Ishikawa (cell line): Measurements from ENCODE around the gene PLP2.

Source experiments
- CEBPB ChIP-seq: IDR thresholded peaks from 2 replicates; pipeline ENCODE4 v1.6.1; 2012
- CREB1 ChIP-seq: IDR thresholded peaks from 2 replicates; pipeline ENCODE4 v1.6.1; 2012; ENCODE audit warnings: low read depth
- EGR1 ChIP-seq: IDR thresholded peaks from 2 replicates; pipeline ENCODE4 v1.6.1; 2012
- EP300 ChIP-seq: IDR thresholded peaks from 2 replicates; pipeline ENCODE4 v1.6.1; 2012; ENCODE audit warnings: borderline replicate concordance
- FOXM1 ChIP-seq: IDR thresholded peaks from 2 replicates; pipeline ENCODE4 v1.6.1; 2012; ENCODE audit warnings: low read depth, borderline replicate concordance
- MAX ChIP-seq: IDR thresholded peaks from 2 replicates; pipeline ENCODE4 v1.6.1; 2012
- NFIC ChIP-seq: IDR thresholded peaks from 2 replicates; pipeline ENCODE4 v1.6.1; 2012
- RAD21 ChIP-seq: IDR thresholded peaks from 2 replicates; pipeline ENCODE4 v1.6.1; 2012; ENCODE audit warnings: low read depth
- REST ChIP-seq: IDR thresholded peaks from 2 replicates; pipeline ENCODE4 v1.6.1; 2012; ENCODE audit warnings: low read depth, mild to moderate bottlenecking
- TAF1 ChIP-seq: IDR thresholded peaks from 2 replicates; pipeline ENCODE4 v1.6.1; 2012; ENCODE audit warnings: low read depth, mild to moderate bottlenecking
- TCF12 ChIP-seq: IDR thresholded peaks from 2 replicates; pipeline ENCODE4 v1.6.1; 2012; ENCODE audit warnings: low read depth
- TEAD4 ChIP-seq: IDR thresholded peaks from 2 replicates; pipeline ENCODE4 v1.6.1; 2012
- USF1 ChIP-seq: IDR thresholded peaks from 2 replicates; pipeline ENCODE4 v1.6.1; 2012
- YY1 ChIP-seq: IDR thresholded peaks from 2 replicates; pipeline ENCODE4 v1.6.1; 2012; ENCODE audit warnings: low read depth
- ZBTB7A ChIP-seq: IDR thresholded peaks from 2 replicates; pipeline ENCODE4 v1.6.1; 2012; ENCODE audit warnings: low read depth

Gene PLP2

GRCh38 chrX:49171752-49172279 is at the start of gene PLP2:
PLP2 (plus strand) TSS chrX:49171898; CDS start chrX:49172001, 103 bp downstream.
- TF ChIP-seq REST: no peak
- TF ChIP-seq MAX: 0 out of 2 replicates have a peak, but pooled peaks have one; percentile 28
- 0 out of 2 replicates have a peak, but pooled peaks have one; percentile 26 for TF ChIP-seq ZBTB7A

GRCh38 chrX:49122499-49122898 is 49.2 kb upstream of the PLP2 start:
- no peak for TF ChIP-seq CEBPB
- no peak for TF ChIP-seq EP300
- TF ChIP-seq ZBTB7A: no peak
- no peak for TF ChIP-seq TEAD4
- TF ChIP-seq FOXM1: no peak
- no peak for TF ChIP-seq TAF1
- no peak for TF ChIP-seq REST
- TF ChIP-seq MAX: no peak
- TF ChIP-seq TCF12: no peak
- no peak for TF ChIP-seq RAD21
- TF ChIP-seq YY1: no peak
- TF ChIP-seq NFIC: no peak
- no peak for TF ChIP-seq EGR1
- no peak for TF ChIP-seq CREB1
- TF ChIP-seq USF1: no peak

- TF ChIP-seq CEBPB (no peak), REST (no peak), ZBTB7A (no peak), TEAD4 (no peak), CREB1 (no peak), EP300 (no peak), TCF12 (no peak), RAD21 (no peak), YY1 (no peak), EGR1 (no peak)
Observed at GRCh38 chrX:49129427-49129826, 42.3 kb upstream of the PLP2 start.

- TF ChIP-seq EGR1 (no peak), USF1 (no peak), TAF1 (no peak), TCF12 (no peak), REST (no peak), TEAD4 (no peak), EP300 (no peak), FOXM1 (no peak), YY1 (no peak), CREB1 (no peak), CEBPB (no peak), ZBTB7A (no peak), NFIC (no peak), RAD21 (no peak), MAX (no peak)
Observed at GRCh38 chrX:49133759-49134158, 37.9 kb upstream of the PLP2 start.
